Activated CD8-positive, alpha-beta memory T cell treated with anti-CD3 and anti-CD28 coated beads, Interleukin-2, amount 50 U/mL, for 24 hours (primary cell): ENCODE data around the gene MARCO.
"Not testable (repeated sequence)": the region's sequence is repeated elsewhere in the genome, so short reads cannot be mapped to it uniquely, and the experiment has no call there.

ENCODE experiments used
- DNase-seq: peaks from one replicate; pipeline ENCODE4 v3.0.0-alpha.2; 2020; ENCODE audit errors: extremely low read depth

MARCO gene

DNA sequence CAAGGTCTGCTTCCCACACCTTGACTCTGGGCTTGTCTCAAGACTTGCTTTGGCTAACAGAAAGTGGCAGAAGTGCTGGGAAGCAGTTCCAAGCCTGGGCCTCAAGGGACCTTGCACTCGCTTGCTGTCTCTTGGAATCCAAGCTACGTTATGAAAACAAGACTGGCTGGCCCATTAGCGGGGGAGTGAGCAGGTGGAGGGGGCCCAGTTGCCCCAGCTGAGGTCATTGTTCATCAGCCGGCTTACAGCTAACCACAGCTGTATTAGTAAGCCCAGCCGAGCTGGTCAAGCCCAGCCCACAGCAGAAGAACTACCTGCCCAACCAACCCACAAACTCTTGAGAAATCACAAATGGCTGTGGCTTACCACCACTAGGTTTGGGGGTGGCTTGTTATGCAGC, 63.1 kb downstream of the MARCO start:
- no peak for DNase-seq

DNA sequence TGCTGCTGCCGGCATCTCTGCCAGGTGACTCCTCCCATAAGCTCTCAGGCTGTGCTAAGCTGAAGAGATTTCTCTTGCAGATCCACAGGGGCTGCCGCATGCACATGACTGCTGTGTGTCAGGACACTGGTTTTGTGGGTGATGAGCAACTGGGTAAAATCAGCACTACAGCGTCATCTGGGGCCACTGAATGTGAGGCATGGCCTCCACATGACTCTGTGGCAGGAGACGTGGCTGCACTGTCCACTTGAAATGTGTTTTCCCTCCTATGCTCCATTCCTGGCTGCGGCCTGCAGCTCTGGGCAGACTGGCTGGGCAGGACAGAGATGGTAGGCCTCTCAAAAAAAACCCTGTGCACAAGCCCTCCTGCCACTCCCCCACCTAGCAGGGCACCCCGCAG, 63.6 kb downstream of the MARCO start:
- no peak for DNase-seq

DNA sequence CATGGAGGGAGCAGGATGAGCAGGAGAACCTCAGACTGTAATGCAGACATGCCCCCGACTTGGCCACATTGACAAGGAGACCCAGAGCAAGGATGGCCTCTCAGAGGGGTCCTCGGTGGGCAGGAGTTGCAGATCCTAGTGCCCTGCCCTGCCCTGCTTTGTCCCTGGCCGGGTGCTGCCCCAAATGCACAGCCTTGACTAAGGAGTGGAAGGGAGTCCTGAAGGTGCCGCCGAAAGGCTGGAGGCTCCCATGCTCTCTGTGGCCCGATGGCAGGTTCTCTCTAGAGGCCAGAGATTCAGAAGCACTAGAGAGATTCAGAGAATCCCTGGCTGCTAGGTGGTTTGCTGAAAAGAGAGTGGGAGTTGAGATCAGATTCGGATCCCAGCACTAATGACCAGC, 64.4 kb downstream of the MARCO start:
- DNase-seq: no peak

DNA sequence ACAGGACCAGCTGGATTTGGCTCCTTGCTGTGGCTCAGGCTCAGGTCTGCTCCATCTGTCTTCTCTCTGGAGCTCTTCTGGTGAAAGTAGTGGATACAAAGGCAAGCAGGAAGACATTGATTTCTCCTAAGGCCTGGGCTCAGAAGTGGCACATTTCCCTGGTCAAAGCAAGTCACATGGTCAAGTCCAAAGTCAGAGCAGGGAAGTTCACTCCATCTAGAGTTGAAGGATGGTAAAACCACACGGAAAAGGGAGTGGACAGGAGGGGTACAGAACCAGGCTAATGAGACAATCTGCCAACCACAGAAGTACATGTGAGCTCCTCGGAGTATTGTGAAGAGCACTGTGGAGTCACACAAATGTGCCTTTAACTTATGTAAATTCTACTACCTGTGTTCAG, 66.1 kb downstream of the MARCO start:
- DNase-seq: no peak

DNA sequence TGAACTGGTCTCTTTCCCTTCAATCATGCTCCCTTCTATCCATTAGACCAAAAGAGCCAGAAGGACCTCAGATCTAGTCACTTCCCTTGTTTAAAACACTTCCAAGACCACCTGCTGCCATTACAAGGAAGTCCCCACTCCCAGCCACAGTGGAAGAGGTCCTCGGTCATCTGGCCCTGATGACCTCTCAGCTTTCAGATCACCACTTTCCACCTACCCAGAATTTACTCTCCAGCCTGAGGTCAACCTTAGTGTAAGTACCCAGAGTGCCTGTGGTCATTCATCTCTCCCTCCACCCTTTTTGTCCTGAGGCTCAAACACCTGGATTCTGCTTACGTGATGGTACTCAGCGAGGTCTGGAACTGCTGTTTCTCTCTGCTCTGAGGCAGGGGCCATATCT, 67.1 kb downstream of the MARCO start:
- no peak for DNase-seq

DNA sequence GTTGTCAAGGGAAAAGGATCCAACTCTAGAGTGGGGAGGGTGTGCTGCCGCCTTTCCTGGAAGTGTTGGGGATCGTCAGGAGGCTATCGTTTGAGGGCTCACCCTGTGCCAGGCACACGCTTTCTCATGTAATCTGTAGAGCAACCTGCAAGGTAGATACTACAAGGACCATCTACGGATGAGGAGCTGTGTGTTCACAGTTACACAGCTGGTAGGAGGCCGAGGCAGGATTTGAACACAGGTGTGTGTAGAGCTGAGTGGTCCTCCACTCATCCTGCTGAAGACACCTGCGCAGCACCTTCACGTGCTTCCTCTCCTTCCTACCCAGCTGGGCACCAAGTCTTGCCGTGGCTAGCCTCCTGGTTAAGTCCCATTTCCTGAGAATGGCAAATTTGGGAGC, 68.3 kb downstream of the MARCO start:
- DNase-seq: no peak

DNA sequence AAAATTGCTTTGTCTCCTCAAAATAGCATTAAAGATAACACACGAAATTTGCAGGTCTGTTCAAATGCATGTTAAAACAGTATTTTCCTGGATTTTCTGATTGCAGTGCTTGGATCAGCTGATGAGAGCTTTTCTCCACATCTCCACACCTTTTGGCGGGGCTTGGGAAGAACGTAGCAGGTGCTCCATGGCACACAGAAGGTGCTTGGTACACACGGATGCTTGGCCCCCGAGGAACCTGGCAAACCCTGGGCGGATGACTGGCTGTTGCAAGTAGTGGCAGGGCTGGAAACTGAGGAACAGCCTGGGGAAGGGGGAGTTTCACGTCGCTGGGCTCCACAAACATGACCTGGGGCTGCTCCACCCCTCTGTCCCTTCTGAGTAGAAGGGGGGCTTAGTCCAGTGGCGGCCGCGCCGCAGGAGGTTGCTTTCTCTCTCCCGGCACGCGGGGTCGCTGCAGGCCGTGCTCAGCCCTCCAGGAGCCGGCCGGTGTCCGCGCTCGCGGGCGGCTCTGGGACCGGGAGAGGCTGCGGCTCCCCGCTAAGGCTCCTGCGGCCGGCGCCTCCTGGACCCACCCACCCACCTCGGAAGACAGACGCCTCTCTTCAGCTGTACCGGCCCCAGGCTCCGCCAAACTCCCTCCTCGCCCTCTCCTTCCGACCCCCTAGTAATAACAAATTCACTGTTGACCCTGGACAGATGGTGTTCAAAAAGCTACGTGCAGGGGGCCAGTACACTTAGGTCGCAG, 69.3 kb downstream of the MARCO start:
- no peak for DNase-seq

DNA sequence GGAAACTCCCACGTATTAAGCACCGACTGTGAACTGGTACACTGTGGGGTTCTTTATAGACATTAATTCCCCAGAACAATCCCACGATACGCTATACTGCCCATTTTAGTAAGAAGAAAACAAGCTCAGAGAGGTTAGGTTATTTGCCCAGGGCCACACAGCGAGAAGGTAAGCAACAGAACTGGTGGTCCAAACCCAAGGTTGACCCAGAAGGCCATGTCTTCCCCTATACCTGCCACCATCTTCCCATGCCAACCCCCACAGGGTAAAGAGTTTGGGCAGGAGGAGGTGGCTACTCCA, 69.9 kb downstream of the MARCO start:
- no peak for DNase-seq

DNA sequence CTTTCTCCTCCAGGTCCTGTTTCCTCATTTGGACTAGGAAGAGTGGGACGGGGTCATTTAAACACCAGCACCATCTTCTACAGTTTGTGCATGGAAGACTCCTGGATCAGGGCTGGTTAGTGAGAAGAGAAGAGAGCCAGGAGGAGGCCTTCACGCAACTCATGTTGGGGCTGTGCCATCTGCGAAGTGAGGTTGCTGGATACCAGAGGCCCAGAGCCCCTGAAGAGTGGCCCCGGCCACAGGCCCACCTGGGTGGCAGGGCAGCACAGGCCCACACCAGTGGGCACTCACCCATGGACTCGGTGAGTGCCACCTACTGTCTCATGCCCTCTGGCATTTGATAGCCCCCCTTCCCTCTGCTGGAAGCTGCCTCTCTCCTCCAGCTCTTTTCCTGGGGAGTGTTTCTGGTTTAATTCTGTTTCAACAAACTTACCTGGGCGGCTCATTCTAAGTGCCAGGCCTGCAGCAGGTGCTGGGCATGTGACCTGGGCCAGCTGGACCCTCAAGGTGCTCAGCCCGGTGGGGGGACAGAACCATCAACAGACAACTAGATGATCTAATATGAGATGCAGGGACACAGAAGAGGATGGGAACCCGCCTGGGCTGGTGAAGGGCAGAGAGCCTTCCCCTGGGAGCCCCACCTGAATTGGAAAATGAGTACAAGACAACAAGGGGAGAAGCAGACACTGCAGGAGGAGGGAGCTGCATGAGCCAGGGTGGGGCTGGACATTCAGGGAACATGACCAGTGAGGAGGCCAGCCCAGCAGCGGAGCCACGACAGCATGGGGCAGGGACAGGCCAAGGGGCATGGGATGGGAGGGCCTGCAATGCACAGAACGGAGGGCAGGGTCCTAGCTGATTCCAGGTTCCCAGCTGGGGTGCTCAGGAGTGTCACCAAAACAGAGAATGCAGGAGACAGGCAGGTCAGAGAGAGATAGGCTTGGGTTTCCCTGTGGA, 70.6 kb downstream of the MARCO start:
- no peak for DNase-seq

DNA sequence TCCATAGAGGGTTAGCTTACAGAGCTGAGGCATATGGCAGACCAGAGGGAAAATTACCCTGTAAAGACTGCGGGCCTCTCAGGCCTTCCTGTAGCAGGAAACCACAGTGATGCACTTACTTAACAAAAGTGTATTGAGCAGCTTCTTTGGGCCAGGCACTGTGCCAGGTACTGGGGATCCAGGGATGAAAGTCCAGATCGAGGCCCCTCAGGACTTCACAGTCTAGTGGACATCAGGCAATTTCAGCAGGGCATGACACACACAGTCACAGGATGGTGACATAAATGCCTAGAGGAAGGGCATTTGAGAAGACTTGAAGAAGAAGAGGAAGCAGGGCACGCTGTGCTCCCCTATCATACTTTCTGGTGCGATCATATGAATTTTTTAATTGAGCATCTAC, 71.7 kb downstream of the MARCO start:
- DNase-seq: no peak

DNA sequence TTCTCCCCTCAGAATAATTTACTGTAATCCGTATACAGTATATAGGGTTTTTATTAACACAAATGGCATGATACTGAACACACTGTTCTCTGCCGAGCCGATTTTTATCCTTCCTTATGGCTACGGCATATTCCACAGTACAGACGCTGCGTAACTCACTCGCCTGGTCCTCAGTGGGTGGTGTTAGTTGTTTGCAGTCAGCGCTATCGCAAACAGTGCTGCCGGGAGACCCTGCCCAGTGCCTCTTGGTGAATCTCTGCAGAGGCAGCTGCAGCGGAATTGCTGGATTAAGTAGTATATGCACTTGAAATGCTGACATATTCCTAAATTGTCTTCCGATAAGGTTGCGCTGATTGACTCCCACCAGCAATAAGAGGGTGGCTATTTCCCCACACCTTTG, 73.9 kb downstream of the MARCO start:
- no peak for DNase-seq

DNA sequence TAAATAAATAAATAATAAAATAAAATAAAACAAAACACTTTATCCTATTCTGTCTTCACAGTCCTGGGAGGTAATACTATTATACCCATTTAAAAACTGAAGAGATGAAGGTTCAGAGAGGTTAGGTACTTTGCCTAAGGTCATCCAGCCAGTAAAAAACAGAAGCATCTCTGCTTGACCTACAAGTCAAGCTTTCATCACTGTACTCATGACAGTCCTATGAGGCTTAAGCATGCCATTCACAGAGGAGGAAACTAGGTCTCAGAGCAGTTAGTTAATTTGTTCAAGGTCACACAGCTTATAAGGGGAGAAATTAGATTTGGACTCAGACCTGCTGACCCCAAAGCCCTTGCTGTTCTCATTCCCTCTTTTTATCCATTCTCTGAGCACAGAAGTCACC, 77.5 kb downstream of the MARCO start:
- DNase-seq: no peak

DNA sequence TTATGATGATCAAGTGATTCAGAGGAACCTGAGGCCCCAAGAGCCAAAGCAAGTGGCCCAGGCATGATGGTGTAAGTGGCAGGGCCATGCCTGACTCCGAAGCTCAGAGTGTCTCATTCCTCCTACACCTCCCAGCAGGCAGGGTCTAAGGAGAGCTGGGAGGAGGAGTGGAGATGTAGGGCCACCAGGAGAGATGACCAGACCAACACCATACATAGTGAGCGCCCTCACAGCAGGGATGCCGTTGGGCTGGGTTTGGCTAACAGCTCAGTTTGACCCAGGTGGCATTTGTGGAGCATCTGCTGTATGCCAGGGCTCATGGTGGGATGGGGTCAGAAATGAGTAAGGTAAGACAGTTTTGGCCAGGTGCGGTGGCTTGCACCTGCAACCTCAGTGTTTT, 80.7 kb downstream of the MARCO start:
- DNase-seq: no peak

DNA sequence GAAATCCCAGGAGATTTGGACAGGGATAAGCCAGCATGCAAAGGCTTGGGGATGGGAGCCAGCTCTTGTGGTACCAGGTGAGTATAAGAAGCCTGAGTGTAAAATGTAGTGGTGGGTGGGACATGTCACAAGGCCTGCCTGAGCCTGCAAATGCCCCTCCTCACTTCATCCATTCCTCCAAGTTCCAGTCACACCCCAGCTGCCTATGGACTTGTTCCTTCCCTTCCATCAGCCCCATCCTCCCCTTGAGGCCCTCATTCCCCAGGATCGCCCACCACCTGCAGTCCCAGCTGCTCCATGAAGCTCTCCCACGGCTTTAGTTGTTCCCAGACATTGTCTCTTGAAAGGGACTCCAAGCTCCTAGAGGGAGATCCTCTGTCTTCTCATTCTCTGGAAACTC, 81.5 kb downstream of the MARCO start:
- no peak for DNase-seq

DNA sequence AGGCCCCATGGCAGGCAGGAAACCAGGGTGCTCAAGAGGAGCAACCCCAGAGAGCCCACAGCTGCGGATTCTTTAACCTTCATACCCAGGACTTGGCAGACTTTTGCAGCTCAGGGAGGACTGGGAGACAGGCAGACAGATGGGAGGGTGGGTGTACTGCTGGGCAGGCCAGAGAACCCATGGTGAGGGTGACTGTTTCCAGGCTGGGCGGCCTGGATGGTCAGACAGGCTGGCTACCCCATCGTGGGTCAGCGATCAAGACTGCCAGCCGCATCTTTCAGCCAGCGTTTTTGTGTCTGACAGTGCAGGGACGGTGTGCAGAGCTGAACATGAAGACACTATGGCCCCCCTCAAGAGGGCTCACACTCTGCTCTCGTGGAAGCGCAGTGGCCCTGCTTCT, 82.2 kb downstream of the MARCO start:
- no peak for DNase-seq

DNA sequence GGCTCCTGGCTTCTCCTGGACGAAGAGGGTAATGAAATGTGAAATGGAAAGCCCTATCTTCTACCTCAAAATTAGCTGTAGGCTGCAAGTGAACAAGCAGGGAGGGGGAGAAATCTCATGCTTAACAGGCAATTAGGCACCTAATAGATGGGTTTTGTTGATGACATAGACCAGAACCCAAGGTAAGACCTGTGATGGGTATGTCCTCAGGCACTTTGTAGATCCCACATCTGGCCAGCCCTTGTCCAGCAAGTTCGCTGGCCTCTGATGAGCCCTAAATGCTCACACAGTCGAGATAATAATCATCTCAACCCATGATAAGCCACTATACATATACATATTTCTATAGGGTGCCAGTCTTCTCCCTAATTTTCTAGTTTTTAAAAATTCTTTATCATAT, 82.6 kb downstream of the MARCO start:
- DNase-seq: no peak

DNA sequence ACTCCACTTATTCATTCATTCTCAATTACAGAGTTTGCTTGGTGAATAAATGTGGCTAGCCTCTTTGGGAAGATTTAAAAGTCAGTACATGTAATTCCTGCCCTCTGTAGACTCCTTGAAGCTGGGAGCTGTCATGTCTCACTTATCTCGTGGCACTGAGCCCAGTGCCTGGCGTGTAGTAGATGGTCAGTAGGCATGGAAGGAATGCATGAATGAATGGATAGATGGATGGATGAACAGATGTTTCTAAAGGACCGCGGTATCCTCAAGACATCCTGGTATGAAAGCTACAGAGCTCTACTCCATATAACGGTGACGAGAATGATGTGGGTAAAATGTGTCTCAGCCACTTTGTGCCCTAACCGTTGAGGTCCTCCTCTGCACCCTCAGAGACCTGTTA, 83.0 kb downstream of the MARCO start:
- DNase-seq: no peak

DNA sequence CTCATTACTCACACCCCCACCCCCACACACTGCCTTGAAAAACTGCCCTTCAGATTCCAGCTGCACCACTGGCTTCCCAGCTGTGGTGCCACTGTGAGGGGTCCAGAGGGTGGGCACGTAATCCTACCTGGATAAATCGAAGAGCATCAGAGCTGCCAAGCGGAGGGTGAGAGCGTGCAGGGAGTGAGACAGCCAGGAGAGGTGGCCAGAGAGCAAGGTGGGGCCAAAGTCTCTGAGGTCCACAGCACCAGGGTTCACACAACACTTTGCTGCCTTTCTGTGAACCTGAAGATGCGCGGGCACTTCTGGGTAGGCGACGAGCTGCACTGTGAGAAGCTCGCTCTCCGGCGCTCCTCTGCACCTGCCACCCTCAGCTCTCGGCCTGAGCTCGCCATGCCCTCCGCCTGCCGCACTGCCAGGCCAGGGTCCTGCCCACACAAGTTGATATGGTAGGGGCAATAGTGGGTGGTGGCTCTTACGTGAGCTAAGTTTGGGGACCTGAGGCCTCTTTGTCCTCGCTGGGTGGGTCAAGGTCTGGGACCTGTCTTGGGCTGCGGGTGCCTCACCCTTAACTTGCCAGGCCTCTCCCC, 83.9 kb downstream of the MARCO start:
- no peak for DNase-seq

DNA sequence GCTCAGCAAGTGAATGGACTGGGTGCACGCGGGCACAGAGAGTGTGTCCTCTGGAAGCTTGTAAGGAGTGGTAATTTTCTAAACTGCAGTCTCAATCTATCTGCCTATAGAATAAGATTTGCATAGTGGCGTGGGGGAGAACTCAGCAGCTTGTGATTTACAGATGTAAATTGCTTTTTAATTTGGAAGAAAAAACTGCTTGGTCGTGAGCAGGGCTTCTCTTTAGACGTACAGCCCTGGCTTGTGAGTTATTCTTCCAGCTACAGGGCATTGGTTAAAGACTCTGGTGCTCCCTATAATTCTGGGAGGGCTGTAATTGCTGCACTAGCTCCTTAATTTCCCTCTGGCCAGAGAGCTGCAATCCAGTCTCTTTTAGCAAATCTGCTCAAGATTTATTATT, 84.9 kb downstream of the MARCO start:
- DNase-seq: no peak

DNA sequence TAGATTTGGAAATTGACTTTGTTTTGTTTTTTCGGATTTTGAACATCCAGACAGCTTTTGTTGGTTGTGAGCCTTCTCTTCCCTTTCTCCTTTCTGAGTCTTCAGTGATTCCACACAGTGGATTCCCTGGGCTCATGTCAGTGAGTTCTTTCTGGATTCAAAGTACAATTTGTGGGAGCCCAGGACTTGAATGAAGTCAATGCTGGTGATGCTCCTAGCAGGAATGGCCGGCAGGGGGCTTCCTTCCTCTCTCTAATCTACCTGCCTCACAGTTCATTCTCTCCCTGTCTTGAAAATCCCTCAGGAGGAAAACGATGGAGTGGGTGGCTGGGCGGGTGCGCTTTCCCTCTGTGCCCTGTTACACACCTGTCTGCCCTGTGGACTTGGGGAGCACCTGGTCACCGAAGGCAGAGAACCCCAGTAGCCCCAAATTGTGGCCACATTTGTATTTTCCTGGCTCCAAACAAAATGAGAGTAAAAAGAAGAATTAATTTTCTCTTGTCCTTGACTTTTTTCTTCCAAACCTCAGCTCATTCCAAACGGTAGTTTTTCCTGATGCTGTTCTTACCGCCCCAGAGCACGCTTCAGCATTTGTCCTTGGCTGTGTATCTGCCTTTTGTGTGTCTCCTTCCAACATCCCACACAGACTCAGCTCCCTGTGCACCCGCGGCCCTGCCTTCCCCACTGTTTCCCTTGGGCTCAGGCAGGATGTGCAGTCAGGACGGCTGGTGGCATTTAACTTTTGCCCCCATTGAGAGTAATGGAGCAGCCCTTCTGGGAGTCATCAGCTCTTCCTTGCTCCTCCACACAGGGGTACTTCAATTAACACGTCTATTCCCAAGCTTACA, 86.6 kb downstream of the MARCO start:
- no peak for DNase-seq

DNA sequence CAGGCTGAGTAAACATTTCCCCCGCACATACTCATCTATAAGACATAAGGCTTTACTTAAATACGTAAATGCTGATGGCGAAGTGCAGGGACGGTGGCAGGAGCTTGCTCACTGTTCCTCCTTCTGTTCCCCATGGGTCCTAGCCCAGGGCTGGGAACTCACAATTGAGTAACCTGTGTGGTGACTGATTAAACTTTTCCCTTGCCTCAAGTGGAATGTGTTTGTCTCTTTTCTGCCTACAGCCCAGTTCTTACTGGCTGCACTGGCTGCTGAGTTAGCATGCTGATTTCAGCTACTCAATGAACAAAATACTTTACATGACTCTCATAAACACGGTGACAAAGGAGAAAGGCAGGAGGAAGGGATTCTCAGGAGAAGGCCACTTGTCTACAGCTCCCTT, 87.3 kb downstream of the MARCO start:
- no peak for DNase-seq

DNA sequence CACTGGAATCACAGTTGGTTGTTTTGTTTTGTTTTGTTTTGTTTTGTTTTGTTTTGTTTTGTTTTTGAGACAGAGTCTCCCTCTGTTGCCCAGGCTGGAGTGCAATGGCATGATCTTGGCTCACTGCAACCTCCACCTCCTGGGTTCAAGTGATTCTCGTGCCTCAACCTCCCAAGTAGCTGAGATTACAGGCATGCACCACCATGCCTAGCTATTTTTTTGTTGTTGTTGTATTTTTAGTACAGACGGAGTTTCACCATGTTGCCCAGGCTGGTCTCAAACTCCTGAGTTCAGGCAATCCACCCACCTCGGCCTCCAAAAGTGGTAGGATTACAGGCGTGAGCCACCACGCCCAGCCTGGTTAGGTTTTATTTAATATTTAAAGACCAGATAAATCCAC, 95.9 kb downstream of the MARCO start:
- not testable (repeated sequence) for DNase-seq
